ENCODE measurements around the gene RAP1GAP2.

The RAP1GAP2 gene

GRCh38 chr17:2851615-2852014, 55.4 kb downstream of the RAP1GAP2 start:
- H3K9me3 ChIP-seq (ENCODE audit: control insufficient read depth, low read length), result no peaks in the 10 kb centered on the region
- WGBS, 2 experiments, result 85 to 89% methylated on average over 4 of the region's 4 CpGs
- H3K4me1 ChIP-seq (ENCODE audit: control insufficient read depth, insufficient read depth, low read length), result peaks cover 14% of the 10 kb centered on the region
- H3K4me3 ChIP-seq (ENCODE audit: insufficient read depth, low read depth, low read length), result no peak overlapping the region
- H3K27ac ChIP-seq (ENCODE audit: insufficient read depth, low read depth, low read length, poor library complexity, severe bottlenecking), result no peak overlapping the region
- peaks cover 55% of the 10 kb centered on the region for H3K27me3 ChIP-seq (ENCODE audit: control insufficient read depth, insufficient read depth, low read length, poor library complexity, severe bottlenecking)
- H3K36me3 ChIP-seq (ENCODE audit: control insufficient read depth, insufficient read depth, low read length), result no peaks in the 10 kb centered on the region

DNA sequence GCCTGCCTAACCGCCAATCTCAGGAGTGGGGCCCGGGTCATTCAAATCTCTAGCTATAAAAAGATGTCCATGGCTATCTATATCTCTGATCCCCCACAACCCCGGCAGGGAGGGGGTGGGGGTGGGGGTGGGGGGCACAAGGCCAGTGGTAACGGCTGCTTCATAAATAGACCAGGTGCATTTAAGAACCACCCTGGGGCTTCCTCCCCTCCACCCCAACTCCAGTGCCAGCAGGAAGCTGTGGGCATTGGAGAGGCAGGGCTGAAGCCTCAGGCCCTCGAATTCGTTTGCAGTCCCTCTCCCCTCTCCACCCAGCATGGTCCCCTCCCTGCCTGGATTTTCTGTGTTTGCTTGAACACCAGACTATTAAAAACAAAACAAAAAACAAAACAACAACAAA, 56.0 kb downstream of the RAP1GAP2 start:
- 50 to 56% methylated on average over 4 to 5 of the region's 6 CpGs for WGBS, 2 experiments
- Histone ChIP-seq H3K4me1 (ENCODE audit: control insufficient read depth, insufficient read depth, low read length) (peaks cover 17% of the 10 kb centered on the region), H3K27ac (ENCODE audit: insufficient read depth, low read depth, low read length, poor library complexity, severe bottlenecking) (no peak overlapping the region), H3K4me3 (ENCODE audit: insufficient read depth, low read depth, low read length) (no peak overlapping the region), H3K9me3 (ENCODE audit: control insufficient read depth, low read length) (no peaks in the 10 kb centered on the region), H3K27me3 (ENCODE audit: control insufficient read depth, insufficient read depth, low read length, poor library complexity, severe bottlenecking) (peaks cover 60% of the 10 kb centered on the region), H3K36me3 (ENCODE audit: control insufficient read depth, insufficient read depth, low read length) (no peaks in the 10 kb centered on the region)

DNA sequence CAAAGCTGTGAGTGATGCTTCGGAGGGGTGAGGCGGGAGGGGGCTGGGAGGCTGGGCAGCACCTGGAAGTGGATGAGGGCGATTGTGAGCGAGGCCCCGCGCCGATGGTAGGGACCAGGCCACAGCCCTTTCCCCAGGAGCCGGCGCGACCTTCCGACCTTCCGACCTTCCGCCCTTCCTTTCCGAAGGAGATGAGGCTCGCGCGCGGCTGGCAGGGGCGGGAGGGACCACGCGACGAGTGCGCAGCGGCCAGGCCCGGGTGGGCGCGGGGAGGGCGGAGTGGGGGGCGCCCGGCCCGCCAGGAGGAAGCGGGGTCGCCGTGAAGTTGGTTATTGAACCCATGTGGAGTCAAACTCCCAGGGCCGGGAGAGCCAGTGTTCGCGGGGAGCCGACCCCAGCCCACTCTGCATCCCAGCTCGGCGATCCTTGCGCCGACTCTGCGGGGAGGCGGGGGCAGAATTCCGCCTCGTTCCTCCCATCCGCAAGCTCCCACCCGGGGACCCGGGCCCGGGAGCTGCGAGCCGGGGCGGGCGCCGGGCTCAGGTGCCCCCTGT, 56.6 kb downstream of the RAP1GAP2 start:
- peak overlapping the region; percentile 33 for H3K4me3 ChIP-seq (ENCODE audit: insufficient read depth, low read depth, low read length)
- H3K9me3 ChIP-seq (ENCODE audit: control insufficient read depth, low read length), result no peaks in the 10 kb centered on the region
- H3K4me1 ChIP-seq (ENCODE audit: control insufficient read depth, insufficient read depth, low read length), result peaks cover 17% of the 10 kb centered on the region
- no peak overlapping the region for H3K27ac ChIP-seq (ENCODE audit: insufficient read depth, low read depth, low read length, poor library complexity, severe bottlenecking)
- peaks cover 60% of the 10 kb centered on the region for H3K27me3 ChIP-seq (ENCODE audit: control insufficient read depth, insufficient read depth, low read length, poor library complexity, severe bottlenecking)
- WGBS, 2 experiments, result 2% methylated on average over 55 of the region's 55 CpGs
- no peaks in the 10 kb centered on the region for H3K36me3 ChIP-seq (ENCODE audit: control insufficient read depth, insufficient read depth, low read length)

- no peaks in the 10 kb centered on the region for H3K9me3 ChIP-seq (ENCODE audit: control insufficient read depth, low read length)
- H3K27me3 ChIP-seq (ENCODE audit: control insufficient read depth, insufficient read depth, low read length, poor library complexity, severe bottlenecking), result peaks cover 60% of the 10 kb centered on the region
- H3K4me3 ChIP-seq (ENCODE audit: insufficient read depth, low read depth, low read length), result peak overlapping the region; percentile 33
- H3K4me1 ChIP-seq (ENCODE audit: control insufficient read depth, insufficient read depth, low read length), result peaks cover 17% of the 10 kb centered on the region
- H3K36me3 ChIP-seq (ENCODE audit: control insufficient read depth, insufficient read depth, low read length), result no peaks in the 10 kb centered on the region
- H3K27ac ChIP-seq (ENCODE audit: insufficient read depth, low read depth, low read length, poor library complexity, severe bottlenecking), result no peak overlapping the region
- 0% methylated on average over 119 of the region's 119 CpGs for WGBS, 2 experiments
These were observed 57.3 kb downstream of the RAP1GAP2 start for GRCh38 chr17:2853283-2854142.

GRCh38 chr17:2854143-2855055, 58.2 kb downstream of the RAP1GAP2 start:
- H3K27ac ChIP-seq (ENCODE audit: insufficient read depth, low read depth, low read length, poor library complexity, severe bottlenecking), result no peak overlapping the region

GRCh38 chr17:2855063-2855600, 58.9 kb downstream of the RAP1GAP2 start:
- H3K27ac ChIP-seq (ENCODE audit: insufficient read depth, low read depth, low read length, poor library complexity, severe bottlenecking), result no peak overlapping the region
- H3K36me3 ChIP-seq (ENCODE audit: control insufficient read depth, insufficient read depth, low read length), result no peaks in the 10 kb centered on the region
- peaks cover 60% of the 10 kb centered on the region for H3K27me3 ChIP-seq (ENCODE audit: control insufficient read depth, insufficient read depth, low read length, poor library complexity, severe bottlenecking)
- 7 to 20% methylated on average over 7 to 8 of the region's 8 CpGs for WGBS, 2 experiments
- H3K4me1 ChIP-seq (ENCODE audit: control insufficient read depth, insufficient read depth, low read length), result peaks cover 17% of the 10 kb centered on the region
- no peak overlapping the region for H3K4me3 ChIP-seq (ENCODE audit: insufficient read depth, low read depth, low read length)
- H3K9me3 ChIP-seq (ENCODE audit: control insufficient read depth, low read length), result no peaks in the 10 kb centered on the region

More at GRCh38 chr17:2854143-2855055, 58.2 kb downstream of the RAP1GAP2 start:
- H3K36me3 ChIP-seq (ENCODE audit: control insufficient read depth, insufficient read depth, low read length), result no peaks in the 10 kb centered on the region
- peaks cover 17% of the 10 kb centered on the region for H3K4me1 ChIP-seq (ENCODE audit: control insufficient read depth, insufficient read depth, low read length)
- WGBS, 2 experiments, result 1% methylated on average over 46 of the region's 46 CpGs
- peaks cover 60% of the 10 kb centered on the region for H3K27me3 ChIP-seq (ENCODE audit: control insufficient read depth, insufficient read depth, low read length, poor library complexity, severe bottlenecking)
- peak overlapping the region; percentile 33 for H3K4me3 ChIP-seq (ENCODE audit: insufficient read depth, low read depth, low read length)
- no peaks in the 10 kb centered on the region for H3K9me3 ChIP-seq (ENCODE audit: control insufficient read depth, low read length)

- H3K27ac ChIP-seq (ENCODE audit: insufficient read depth, low read depth, low read length, poor library complexity, severe bottlenecking), result no peak overlapping the region
- no peak overlapping the region for H3K4me3 ChIP-seq (ENCODE audit: insufficient read depth, low read depth, low read length)
- H3K9me3 ChIP-seq (ENCODE audit: control insufficient read depth, low read length), result no peaks in the 10 kb centered on the region
- peaks cover 17% of the 10 kb centered on the region for H3K4me1 ChIP-seq (ENCODE audit: control insufficient read depth, insufficient read depth, low read length)
- peaks cover 51% of the 10 kb centered on the region for H3K27me3 ChIP-seq (ENCODE audit: control insufficient read depth, insufficient read depth, low read length, poor library complexity, severe bottlenecking)
- no peaks in the 10 kb centered on the region for H3K36me3 ChIP-seq (ENCODE audit: control insufficient read depth, insufficient read depth, low read length)
- WGBS, 2 experiments, result 48 to 60% methylated on average over 5 of the region's 5 CpGs
These were observed 60.5 kb downstream of the RAP1GAP2 start for GRCh38 chr17:2856727-2857126.

- H3K9me3 ChIP-seq (ENCODE audit: control insufficient read depth, low read length), result no peaks in the 10 kb centered on the region
- WGBS, 2 experiments, result 42 to 47% methylated on average over 4 of the region's 4 CpGs
- H3K4me3 ChIP-seq (ENCODE audit: insufficient read depth, low read depth, low read length), result no peak overlapping the region
- H3K36me3 ChIP-seq (ENCODE audit: control insufficient read depth, insufficient read depth, low read length), result no peaks in the 10 kb centered on the region
- H3K4me1 ChIP-seq (ENCODE audit: control insufficient read depth, insufficient read depth, low read length), result peaks cover 8% of the 10 kb centered on the region
- H3K27me3 ChIP-seq (ENCODE audit: control insufficient read depth, insufficient read depth, low read length, poor library complexity, severe bottlenecking), result peaks cover 20% of the 10 kb centered on the region
- H3K27ac ChIP-seq (ENCODE audit: insufficient read depth, low read depth, low read length, poor library complexity, severe bottlenecking), result no peak overlapping the region
These were observed 63.8 kb downstream of the RAP1GAP2 start for GRCh38 chr17:2860045-2860444.

- Histone ChIP-seq H3K4me3 (ENCODE audit: insufficient read depth, low read depth, low read length) (no peak overlapping the region), H3K27me3 (ENCODE audit: control insufficient read depth, insufficient read depth, low read length, poor library complexity, severe bottlenecking) (peaks cover 12% of the 10 kb centered on the region), H3K27ac (ENCODE audit: insufficient read depth, low read depth, low read length, poor library complexity, severe bottlenecking) (no peak overlapping the region), H3K9me3 (ENCODE audit: control insufficient read depth, low read length) (no peaks in the 10 kb centered on the region), H3K36me3 (ENCODE audit: control insufficient read depth, insufficient read depth, low read length) (no peaks in the 10 kb centered on the region), H3K4me1 (ENCODE audit: control insufficient read depth, insufficient read depth, low read length) (peaks cover 6% of the 10 kb centered on the region)
- WGBS, 2 experiments, result 93 to 94% methylated on average over 11 of the region's 11 CpGs
These were observed 64.6 kb downstream of the RAP1GAP2 start for GRCh38 chr17:2860883-2861282.

All from ectodermal cell (in vitro differentiated cells).